GM12875 (cell line): ENCODE measurements around the gene VPS26B.

ENCODE experiments used
- H3K4me3 ChIP-seq: one replicate; pipeline ENCODE4 v1.5.1; 2011; ENCODE audit warnings: low read depth, low read length, control low read depth
- TF ChIP-seq, protein P1 (sequence below): IDR thresholded peaks from 2 replicates; pipeline ENCODE4 v1.5.1; 2011; ENCODE audit warnings: low read depth, mild to moderate bottlenecking, control low read depth, inconsistent platforms, low read length, moderate library complexity, borderline replicate concordance; ENCODE audit not compliant: insufficient read depth

The VPS26B gene

DNA sequence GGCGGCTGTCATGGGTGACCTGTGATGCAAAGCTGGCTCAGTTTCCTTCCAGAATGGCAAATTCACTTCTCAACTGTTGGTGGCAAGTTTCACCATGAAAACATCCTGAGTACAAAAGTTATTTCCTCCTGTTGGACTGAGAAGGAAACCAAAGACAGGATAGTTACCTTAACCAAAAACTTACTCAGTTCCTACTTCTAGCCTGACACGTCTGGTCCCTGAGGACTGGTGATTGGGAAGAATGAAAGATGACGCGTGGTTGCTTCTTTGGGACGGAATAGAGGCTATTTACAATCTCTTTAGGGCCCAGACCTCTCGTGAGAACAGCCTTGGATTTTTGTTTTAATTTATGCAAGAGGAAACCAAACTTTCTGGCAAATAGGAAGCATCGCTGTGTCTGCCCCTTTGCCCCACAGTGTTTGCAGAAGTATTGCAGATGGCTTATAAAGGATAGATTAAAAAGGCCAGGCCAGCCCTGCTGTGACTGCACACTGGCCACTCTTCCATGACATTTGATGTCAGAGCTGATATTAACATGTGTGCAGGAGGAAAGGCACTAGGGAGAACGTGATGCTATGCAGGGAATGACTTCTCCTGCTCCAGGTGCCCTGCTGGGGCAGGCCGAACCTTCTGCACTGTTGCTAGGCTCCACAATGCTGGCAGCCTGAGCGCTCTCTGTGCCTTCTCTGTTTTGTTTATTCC, 7.6 kb downstream of the VPS26B start:
- TF ChIP-seq, protein P1, sequence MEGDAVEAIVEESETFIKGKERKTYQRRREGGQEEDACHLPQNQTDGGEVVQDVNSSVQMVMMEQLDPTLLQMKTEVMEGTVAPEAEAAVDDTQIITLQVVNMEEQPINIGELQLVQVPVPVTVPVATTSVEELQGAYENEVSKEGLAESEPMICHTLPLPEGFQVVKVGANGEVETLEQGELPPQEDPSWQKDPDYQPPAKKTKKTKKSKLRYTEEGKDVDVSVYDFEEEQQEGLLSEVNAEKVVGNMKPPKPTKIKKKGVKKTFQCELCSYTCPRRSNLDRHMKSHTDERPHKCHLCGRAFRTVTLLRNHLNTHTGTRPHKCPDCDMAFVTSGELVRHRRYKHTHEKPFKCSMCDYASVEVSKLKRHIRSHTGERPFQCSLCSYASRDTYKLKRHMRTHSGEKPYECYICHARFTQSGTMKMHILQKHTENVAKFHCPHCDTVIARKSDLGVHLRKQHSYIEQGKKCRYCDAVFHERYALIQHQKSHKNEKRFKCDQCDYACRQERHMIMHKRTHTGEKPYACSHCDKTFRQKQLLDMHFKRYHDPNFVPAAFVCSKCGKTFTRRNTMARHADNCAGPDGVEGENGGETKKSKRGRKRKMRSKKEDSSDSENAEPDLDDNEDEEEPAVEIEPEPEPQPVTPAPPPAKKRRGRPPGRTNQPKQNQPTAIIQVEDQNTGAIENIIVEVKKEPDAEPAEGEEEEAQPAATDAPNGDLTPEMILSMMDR = no peak
- H3K4me3 ChIP-seq = no peak overlapping the region

DNA sequence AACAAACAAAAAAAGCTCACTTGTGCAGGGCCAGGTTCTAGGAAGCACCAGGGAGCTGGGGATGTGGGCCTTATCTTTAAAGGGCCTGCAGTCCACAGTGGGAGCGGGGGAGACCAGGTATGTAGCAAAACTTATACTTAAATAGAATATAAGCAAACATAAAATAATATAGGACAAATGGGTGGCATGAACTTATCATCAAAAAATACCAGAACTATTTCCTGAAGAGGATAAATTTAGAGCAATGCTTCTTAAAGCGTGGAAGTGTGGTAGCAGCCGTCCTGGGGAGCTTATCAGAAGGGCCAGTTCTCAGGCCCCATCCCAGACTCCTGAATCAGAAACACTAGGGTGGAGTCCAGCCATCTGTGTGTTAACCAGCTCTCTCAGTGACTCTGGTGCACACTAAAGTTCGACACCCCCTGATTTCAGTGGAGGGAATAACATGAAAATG, 9.3 kb downstream of the VPS26B start:
- TF ChIP-seq, protein P1 = no peak
- H3K4me3 ChIP-seq = no peak overlapping the region

DNA sequence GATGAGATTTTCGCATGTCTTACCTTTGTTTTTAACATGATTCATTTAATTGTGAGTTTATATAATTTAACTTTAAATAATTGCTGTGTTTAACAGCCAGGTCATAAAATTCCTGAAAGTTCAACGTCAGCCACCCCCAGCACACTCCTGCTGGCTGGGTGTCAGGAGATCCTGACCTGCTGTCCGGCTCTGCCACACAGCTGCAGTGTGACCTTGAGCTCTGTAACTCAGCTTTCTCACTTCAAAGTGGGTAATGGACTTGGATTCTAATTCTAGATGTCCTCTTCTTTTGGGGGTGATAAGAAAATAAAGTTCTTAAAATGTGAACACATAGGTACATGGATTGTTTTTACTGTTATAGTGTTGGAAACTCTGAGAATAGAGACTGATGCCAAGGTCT, 10.9 kb downstream of the VPS26B start:
- TF ChIP-seq, protein P1 = no peak
- H3K4me3 ChIP-seq = no peak overlapping the region

DNA sequence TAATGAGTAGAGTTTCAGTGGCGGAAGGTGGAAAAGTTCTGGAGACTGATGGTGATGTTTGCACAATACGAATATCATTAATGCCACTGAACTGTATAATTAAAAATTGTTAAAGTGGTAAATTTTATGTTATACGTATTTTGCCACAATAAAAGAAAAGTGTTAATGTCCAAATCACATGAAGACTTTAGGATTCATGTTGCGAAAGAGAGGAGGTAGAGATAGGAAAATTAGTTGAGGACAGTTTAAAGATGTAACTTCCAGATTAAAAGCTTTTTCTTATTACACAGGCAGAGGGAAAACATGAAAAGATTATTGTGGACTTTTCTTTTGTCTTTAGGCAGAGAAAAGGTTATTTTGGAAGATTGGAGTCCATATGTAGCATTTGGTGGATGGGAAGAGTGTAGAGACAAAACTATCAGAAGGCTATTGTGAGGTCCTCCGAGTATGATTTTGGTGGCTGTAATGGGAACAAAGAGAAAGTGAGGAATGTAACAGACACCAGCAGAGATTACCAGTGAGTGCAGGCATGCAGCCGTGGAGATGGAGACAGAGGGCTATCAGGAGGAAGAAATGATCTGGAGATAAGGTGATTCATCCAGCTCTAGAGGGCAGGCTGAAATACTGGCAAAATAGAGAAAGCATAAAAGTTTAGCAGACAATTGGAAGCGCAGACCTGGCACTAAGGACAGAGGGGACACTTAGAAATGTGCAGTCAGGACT, 12.5 kb downstream of the VPS26B start:
- TF ChIP-seq, protein P1 = no peak

DNA sequence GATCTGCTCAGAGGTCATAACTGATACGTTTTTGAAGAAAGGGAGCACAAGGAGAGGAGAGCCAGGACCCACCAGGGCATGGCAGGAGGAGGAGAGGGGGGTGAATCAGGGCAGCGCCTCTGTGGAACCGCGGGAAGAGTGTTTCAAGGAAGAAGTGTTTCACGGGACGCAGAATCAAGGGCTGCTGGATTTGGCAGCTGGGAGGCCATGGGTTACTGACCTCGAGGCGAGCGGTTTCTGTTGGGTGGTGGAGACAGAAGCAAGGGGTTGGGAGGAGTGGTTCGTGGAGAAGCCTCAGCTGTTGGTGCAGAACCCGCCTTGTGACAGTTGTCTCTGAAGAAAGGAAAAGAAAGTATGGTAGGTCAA, 13.1 kb downstream of the VPS26B start:
- no peak overlapping the region for H3K4me3 ChIP-seq
- TF ChIP-seq, protein P1 = no peak

More for the DNA sequence above, 12.5 kb downstream of the VPS26B start:
- no peak overlapping the region for H3K4me3 ChIP-seq

DNA sequence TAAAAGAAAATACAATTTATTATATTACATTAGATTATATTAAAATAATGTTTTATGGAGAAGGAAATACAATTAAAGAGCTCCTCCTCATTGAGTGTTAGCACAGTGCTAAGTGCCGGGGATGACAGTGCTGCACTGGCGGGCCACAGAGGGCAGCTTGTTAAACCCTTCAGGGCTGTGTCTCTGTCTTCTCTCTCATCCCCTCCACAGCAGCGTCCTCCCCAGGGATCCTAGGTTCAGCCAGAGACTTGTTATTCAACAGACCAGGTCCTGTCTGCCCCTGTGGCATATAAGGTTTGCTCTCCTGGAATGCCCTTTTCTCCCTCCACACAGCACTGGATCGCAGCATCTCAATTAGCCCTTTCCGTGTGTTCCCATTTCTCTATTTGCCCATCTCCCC, 14.5 kb downstream of the VPS26B start:
- TF ChIP-seq, protein P1 = no peak
- no peak overlapping the region for H3K4me3 ChIP-seq

DNA sequence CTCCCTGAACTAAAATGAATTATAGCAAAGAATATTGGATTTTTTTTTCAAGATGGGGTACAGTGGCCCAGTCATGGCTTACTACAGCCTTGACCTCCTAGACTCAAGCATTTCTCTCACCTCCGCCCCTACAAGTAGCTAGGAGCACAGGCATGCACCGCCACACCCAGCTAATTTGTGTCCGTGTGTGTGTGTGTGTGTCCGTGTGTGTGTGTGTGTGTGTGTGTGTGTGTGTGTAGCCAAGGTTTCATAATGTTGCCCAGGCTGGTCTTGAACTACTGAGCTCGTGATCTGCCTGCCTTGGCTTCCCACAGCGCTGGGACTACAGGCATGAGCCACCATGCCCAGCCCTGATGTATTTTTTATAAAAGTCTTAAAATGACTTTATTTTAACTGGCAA, 16.1 kb downstream of the VPS26B start:
- TF ChIP-seq, protein P1 = no peak
- H3K4me3 ChIP-seq = no peak overlapping the region
